HG03064 (cell line): ENCODE data around the gene TSSC4.

Experiments
- ATAC-seq: cut with Tn5 transposase; IDR thresholded peaks from one replicate; pipeline ENCODE4 v1.9.1; 2021; ENCODE audit warnings: low read depth; ENCODE audit not compliant: unreplicated experiment

TSSC4 gene

DNA sequence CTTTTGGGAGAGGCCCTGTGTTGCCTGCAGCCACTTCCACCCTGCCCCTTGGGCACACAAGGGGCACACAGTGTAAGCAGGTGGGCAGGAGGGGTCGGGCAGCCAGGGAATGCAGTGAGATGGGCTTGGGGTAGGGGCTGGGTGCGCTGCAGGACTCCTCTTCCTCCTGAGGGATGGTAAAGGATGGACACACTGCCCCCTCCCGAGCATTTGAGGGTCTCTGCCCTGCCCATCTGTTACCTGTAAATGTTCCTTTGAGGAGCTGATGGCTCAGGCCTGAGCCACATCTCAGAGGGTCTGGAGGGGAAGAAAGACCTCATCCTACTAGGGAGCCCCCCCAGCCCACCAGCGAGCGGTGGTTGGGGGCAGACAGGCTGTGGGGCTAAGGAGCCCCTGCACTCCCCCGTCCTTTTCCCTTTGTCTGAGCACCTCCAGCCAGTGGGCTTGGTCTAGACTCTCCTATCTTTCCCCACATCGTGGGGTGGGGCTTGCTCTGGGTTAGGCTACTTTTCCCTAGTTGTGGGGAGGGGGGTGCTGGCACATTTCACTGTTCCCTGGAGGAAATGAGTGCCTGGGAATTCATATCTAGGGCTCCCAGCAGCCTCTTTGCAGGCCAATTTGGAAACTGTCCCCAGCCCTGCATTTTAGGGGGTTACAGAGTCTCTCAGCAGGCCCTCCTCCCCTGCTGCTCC, 1.7 kb upstream of the TSSC4 start:
- ATAC-seq: no peak

DNA sequence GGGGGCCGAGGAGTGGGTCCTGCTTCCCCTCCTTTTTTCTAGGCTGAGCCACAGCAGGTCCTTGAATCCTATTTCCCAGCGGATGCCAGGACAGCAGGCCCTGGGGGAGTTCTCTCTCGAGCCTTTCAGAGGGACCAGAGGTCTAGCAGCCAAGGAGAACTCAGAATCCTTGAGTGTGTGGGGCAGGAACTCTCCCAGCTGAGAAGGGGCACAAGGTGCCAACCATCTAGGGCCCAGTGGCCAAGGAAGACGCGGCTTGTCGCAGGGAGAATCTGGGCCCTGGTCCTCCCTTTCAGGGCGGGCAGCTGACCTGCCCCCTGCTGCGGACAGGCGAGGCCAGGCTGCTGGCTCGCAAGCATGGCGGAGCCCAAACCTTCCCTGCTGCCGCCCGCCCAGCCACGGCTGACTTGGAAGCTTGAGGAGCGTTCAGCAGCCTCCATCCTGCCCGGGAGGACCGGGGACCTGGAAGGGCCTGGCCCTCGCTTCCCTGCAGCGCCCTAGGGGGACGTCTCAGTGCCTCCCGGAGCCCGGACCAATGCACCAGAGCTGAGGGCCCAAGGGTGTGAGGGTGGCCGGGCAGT, 972 bp upstream of the TSSC4 start:
- ATAC-seq: peak; percentile 0

GRCh38 chr11:2400762-2401435, 349 bp downstream of the TSSC4 start:
- peak; percentile 5 for ATAC-seq

- no peak for ATAC-seq
Observed at GRCh38 chr11:2401436-2401984, 960 bp downstream of the TSSC4 start.

DNA sequence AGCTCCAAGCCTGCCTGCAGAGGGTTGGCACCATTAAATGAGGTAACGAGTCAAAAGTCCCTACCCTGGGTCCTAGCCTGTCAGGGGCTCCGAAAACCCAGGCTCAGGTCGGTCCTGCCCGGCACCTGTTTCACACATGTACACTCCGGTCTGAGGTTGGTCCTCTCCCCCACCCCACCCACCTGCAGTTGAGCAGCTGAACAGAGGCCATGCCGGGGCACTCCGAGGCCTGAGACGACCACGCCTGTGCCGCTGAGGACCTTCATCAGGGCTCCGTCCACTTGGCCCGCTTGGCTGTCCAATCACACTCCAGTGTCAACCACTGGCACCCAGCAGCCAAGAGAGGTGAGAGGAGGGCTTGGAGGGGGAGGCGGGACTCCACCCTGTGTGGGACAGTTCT, 1.6 kb downstream of the TSSC4 start:
- ATAC-seq: no peak

- ATAC-seq: no peak
Observed at GRCh38 chr11:2402890-2403645, 2.5 kb downstream of the TSSC4 start.

DNA sequence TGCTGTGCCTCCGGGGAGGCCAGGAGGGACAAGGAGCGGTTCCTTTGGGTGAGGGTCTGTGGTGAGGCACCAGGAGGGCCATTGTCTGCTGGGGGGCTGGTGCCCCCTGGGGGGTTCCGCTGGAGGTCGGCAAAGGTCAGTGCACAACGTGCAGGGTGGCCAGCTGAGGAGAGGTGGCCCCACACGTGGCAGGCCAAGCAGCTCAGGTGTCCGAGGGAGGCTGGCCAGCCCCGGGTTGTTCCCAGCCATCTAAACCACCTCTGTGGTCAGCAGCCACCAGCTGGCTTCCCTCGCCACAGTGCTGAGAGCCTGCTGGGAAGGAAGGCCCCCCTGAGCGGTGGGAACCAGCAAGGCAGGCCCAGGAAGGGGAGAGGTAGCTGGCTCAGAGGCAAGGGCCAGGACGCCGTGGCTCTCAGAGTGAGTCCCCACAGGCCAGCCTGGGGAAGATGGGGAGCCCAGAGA, 4.2 kb downstream of the TSSC4 start:
- ATAC-seq: no peak

DNA sequence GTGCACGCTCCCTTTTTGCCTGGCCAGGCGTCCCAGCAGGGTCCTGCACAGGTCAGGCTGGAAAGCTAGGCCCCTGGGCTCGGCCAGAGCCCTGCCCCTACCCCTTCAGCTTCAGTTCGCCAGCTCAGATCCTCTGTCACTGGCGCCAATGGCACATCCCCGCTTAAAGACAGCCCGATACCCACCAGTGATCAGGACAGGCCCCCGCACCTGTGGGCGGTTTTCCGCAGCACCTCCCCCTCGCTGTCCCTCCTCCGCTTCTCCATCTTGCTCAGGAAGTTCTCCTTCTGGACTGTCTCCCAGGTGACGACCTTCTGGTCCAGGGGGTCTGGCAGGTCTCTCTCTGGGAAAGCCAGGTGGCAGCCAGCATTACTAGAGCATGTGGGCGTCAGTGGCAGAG, 5.9 kb downstream of the TSSC4 start:
- no peak for ATAC-seq

- no peak for ATAC-seq
Observed at GRCh38 chr11:2406878-2407410, 6.4 kb downstream of the TSSC4 start.

DNA sequence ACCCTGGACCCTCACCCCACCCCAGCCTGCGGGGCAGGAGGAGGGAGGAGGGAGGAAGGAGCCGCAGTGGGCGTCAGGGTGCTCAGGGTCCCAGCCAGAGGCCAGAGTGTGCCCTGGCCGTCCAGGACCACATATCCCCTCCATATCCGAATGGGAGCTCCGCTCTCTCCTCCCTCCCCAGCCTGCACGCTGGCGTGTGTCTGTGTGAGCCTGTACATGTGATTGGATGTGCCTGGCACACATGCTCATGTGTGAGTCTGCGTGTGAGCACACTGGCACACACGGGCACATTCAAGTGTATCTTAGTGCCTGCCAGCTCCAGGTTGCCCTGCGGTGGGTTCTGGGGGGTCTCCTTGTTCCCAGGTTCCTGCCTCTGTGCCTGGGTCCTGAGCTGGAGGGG, 8.1 kb downstream of the TSSC4 start:
- ATAC-seq: no peak

DNA sequence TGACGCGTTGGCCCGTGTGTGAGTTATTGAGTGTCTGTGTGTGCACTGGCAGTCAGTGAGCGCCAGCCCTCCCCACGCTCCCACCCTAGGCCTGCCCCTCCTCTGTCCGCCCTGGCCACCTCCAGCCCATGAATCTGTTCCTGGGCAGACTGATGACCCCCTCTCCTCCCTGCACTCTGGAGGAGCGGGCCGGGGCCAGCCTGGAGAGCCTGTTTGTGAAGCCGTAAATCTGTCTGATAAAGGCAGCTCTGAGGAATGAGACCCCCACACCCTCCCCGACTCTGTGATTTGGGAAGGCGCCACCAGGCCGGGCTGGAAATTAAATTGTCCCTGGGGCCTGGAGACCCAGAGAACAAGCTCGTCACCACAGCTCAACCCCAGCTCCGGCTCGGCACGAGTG, 8.6 kb downstream of the TSSC4 start:
- no peak for ATAC-seq

DNA sequence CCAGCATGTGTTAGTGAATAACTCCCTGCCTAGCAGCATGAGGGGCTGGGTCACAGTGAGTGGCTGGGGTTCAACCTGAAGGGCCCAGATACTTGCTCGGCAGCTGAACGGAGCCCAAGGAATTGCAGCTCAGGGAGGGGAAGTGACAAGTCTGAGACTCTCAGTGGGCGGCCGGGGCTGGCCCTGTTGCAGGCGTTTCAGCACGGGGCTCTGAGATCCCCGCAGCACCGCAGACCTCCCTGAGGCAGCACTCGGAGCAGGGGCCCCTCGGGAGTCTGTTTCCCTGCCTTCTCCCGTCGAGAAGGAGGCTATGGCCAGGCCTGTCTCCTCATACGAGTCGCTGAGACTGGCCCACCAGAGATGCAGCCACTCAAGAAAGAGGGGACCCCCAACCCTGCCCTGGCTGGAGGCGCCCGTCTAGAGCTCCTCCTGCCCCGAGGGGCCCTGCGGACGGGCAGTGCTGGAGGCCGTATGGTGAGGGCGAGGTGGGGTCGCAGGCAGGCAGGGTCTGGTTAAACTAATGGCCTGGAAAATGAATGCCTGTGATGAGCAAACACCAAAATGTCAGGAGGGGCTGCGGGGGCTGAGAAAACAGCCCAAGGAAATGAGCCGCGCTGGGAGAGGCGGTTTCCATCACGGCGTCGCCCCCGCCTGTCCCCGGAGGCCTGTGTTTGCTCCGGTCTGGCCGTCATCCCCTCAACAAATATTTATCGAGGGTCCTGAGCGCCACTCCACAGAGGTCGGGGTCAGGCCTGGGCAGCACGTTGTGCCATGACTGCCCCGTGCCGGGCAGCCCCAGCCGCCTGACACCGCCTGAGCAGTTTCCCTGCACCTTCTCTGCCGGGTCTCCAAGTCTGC, 9.3 kb downstream of the TSSC4 start:
- ATAC-seq: no peak

DNA sequence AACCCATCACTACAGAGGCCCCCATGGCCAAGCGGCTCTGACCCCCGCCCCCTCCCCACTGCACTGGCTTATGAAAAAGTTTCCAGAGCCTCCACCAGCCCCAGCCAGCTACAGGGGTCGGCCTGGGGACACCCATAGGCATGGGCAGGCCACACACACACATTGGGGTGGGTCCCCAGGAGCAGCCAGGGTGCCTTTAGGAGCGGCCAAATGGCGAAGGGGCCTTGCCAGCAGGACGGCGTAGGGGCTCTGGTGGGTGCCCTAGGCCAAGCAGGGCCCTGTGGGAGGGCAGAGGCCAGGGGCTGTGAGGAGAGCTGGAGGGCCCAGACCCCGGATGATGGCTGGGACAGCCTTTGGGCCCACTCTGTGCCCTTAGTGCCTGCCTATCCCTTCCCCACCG, 10.1 kb downstream of the TSSC4 start:
- ATAC-seq: no peak

GRCh38 chr11:2411446-2412305, 11.1 kb downstream of the TSSC4 start:
- no peak for ATAC-seq

DNA sequence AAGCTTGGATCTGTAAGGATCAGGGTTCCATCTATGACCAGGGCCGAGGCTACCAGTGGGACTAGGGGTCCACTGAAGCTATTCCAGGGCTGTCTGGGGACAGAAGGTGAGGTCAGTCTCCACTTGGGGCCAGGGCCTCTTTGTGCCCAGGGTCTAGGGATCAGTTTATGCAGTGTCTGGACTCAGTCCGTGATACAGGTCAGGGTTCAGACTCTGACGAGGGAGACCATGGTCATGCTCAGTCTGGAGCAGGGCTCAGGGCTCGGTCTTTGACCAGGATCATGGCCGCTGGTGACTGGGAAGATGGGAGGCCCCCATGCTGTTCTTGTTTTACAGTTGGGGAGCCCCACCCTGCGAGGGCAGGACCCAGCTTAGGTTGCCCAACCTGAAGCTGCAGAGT, 11.8 kb downstream of the TSSC4 start:
- no peak for ATAC-seq

DNA sequence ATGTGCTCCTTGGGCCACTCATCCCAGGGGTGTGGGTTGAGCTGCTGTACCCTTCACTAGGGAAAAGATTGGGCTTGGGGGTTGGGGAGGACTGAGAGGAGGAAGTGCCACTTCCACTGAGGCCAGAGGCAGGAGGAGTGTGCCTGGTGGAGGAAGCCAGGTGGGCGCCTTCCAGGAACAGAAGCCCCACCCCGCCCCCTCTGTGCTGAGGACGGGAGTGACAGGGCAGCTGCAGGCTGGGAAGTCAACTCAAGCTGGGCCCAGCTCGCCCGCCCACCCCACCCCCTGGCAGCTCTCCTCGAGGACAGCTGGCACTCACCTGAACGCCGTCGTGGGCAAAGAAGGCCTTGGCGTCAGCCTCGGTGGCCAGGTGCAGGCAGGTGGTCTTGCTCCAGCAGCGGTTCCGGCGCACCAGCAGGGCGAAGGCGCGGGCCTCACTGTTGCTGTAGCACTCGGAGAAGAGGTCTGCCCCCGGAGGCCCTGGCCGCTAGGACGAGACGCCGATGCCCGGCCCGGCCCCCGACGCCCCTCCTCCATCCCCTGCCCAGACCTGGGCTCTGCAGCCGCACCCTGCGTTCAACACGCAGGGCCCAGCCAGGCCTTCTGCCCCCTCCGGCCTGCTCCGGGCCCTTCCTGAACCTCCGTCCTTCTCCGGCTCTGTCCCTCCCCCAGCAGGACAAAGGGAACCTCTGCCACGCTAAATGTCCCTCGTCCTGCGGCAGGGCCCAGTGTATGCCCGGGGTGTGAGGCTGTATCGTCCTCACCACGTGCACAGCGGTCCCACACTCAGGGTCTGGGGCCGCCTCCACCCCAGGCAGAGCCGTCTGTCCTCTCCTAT, 13.4 kb downstream of the TSSC4 start:
- no peak for ATAC-seq

DNA sequence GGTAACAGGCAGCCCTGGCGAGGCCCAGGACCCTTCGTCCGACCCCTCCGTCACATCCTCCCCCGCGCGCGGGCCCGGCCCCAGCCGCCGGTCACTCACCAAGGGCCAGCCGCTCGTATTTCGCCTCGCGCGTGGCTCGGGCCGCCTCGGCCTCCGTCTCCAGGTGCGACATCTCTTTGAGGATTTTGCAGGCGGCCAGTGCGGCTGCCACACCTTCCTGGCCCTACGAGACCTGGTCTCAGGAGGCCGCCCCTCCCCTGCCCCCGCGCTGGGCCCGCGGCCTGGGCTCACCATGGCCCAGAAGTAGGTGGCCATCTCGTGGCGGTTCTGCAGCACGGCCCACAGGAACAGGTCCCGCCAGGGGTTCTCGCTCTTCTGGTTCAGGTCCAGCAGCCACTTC, 14.1 kb downstream of the TSSC4 start:
- no peak for ATAC-seq

DNA sequence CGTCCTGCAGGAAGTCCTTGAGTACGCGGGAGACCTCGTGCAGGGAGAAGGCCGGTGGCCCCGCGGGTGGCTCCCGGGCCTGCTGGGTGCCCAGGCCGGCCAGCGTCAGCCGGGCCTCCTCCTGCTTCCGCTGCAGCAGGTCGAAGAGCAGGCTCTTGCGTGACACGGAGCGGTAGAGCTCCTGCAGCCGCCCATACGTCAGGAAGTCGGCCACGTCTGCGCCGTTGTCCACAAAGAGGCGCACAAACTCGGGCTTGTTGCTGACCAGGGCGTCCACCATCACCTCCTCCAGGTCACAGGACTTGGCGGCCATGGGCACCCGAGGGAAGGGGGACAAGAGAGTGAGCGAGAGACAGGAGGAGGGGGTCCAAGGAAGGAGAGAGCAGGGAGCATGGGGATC, 14.6 kb downstream of the TSSC4 start:
- no peak for ATAC-seq
